ENCODE results near the gene ASB16. TPM values are rescaled to one million over a fixed set of nuclear protein-coding genes. Genes with fewer than 3 reads are reported as not detected.
A peak's percentile ranks its signal among the peaks of the same experiment; 100 is the strongest.

The ASB16 gene
- total and polyA plus RNA-seq, 10 of the 15 experiments (the other 5 are each of a cell fraction or from before 2014, with no cell fraction given) = 0.07 to 1.1 (median 0.44) TPM; not detected in 5

DNA sequence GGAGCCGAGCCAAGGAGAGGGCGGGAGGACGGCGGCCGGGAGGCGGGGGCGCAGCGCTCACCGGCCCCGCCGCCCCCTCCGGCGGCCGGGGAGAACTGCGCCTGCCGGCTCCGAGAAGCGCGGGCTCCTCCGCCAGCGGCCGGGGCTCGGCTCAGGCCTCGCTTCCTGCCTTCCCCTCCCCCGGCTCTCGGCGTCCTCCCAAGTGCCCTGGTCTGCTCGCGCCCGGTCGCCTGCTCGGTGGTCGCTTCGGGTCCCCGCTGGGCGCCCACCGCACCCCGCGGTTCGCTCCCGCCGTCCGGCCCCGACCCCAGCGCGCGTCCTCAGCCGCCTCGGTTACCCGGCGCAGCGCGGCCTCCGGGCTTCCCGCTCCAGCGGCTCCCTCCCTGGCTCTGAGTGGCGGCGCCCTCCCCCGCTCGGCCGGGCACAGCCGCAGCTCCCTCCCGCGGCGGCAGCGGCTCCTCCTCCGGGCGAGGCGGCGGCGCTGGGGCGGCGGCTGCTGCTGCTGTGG, 48.7 kb downstream of the ASB16 start (continued):
- no peak for TF ChIP-seq ATF7 (IDR thresholded peaks at IDR 0.05; ENCODE audit: low read depth)
- TF ChIP-seq ESRRA (IDR thresholded peaks at IDR 0.05; ENCODE audit: low read length) = no peak
- peak; percentile 42; the same call in 1 of the 2 replicates for TF ChIP-seq STAT1 (conservative IDR thresholded peaks at IDR 0.05)
- TF ChIP-seq SMARCA5 (IDR thresholded peaks at IDR 0.05) = peak; percentile 90
- peak; percentile 85 for TF ChIP-seq IKZF1 (conservative IDR thresholded peaks at IDR 0.05)
- no peak for TF ChIP-seq POLR2AphosphoS2 (IDR thresholded peaks at IDR 0.05; ENCODE audit: low read depth, low read length)
- no peak for TF ChIP-seq RBBP5 (conservative IDR thresholded peaks at IDR 0.05)
- TF ChIP-seq MTA3 (IDR thresholded peaks at IDR 0.05; ENCODE audit: borderline replicate concordance, low read length) = no peak
- TF ChIP-seq PAX5 (IDR thresholded peaks at IDR 0.05; ENCODE audit: borderline replicate concordance, low read depth, low read length) = no peak
- no peak for TF ChIP-seq ZZZ3 (IDR thresholded peaks at IDR 0.05; ENCODE audit: control insufficient read depth, insufficient read length, low read depth)
- no peak for TF ChIP-seq STAT3 (IDR thresholded peaks at IDR 0.05; ENCODE audit: low read depth, low read length)
- no peak for TF ChIP-seq PAX8 (IDR thresholded peaks at IDR 0.05)
- TF ChIP-seq EP300 (IDR thresholded peaks at IDR 0.05; ENCODE audit: borderline replicate concordance in 1 of 2, control insufficient read depth in 1 of 2, low read depth in 2 of 2, low read length in 2 of 2) = no peak
- 0 out of 2 replicates have a peak, but pooled peaks have one; percentile 10 for TF ChIP-seq SPI1 (IDR thresholded peaks at IDR 0.05; ENCODE audit: borderline replicate concordance, insufficient read depth, low read depth, low read length)
- TF ChIP-seq MTA2 (IDR thresholded peaks at IDR 0.05; ENCODE audit: low read depth) = no peak
- TF ChIP-seq HDAC6 (IDR thresholded peaks at IDR 0.05; ENCODE audit: unreplicated experiment) = no peak
- no peak for TF ChIP-seq NR2C2 (IDR thresholded peaks at IDR 0.05; ENCODE audit: borderline replicate concordance, control insufficient read depth, insufficient read length, low read depth)
- TF ChIP-seq JUND (IDR thresholded peaks at IDR 0.05; ENCODE audit: low read depth, low read length) = no peak
- TF ChIP-seq KDM1A (IDR thresholded peaks at IDR 0.05; ENCODE audit: borderline replicate concordance) = no peak
- no peak for TF ChIP-seq EED (IDR thresholded peaks at IDR 0.05; ENCODE audit: low read depth)
- no peak for TF ChIP-seq SUZ12 (IDR thresholded peaks at IDR 0.05; ENCODE audit: unreplicated experiment)
- TF ChIP-seq, protein P1, sequence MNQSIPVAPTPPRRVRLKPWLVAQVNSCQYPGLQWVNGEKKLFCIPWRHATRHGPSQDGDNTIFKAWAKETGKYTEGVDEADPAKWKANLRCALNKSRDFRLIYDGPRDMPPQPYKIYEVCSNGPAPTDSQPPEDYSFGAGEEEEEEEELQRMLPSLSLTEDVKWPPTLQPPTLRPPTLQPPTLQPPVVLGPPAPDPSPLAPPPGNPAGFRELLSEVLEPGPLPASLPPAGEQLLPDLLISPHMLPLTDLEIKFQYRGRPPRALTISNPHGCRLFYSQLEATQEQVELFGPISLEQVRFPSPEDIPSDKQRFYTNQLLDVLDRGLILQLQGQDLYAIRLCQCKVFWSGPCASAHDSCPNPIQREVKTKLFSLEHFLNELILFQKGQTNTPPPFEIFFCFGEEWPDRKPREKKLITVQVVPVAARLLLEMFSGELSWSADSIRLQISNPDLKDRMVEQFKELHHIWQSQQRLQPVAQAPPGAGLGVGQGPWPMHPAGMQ (IDR thresholded peaks at IDR 0.05; ENCODE audit: borderline replicate concordance) = no peak
- no peak for TF ChIP-seq FOXK2 (IDR thresholded peaks at IDR 0.05)
- no peak for TF ChIP-seq SRF (IDR thresholded peaks at IDR 0.05; ENCODE audit: low read depth in 2 of 2, low read length in 2 of 2)
- TF ChIP-seq RB1 (IDR thresholded peaks at IDR 0.05; ENCODE audit: borderline replicate concordance) = peak; percentile 90; the same call in 1 of the 2 replicates
- no peak; the same call in 1 of the 2 replicates for TF ChIP-seq HCFC1 (IDR thresholded peaks at IDR 0.05; ENCODE audit: low read length)
- no peak for TF ChIP-seq SMAD1 (IDR thresholded peaks at IDR 0.05; ENCODE audit: low read depth, partially characterized antibody)
- TF ChIP-seq, protein P2, sequence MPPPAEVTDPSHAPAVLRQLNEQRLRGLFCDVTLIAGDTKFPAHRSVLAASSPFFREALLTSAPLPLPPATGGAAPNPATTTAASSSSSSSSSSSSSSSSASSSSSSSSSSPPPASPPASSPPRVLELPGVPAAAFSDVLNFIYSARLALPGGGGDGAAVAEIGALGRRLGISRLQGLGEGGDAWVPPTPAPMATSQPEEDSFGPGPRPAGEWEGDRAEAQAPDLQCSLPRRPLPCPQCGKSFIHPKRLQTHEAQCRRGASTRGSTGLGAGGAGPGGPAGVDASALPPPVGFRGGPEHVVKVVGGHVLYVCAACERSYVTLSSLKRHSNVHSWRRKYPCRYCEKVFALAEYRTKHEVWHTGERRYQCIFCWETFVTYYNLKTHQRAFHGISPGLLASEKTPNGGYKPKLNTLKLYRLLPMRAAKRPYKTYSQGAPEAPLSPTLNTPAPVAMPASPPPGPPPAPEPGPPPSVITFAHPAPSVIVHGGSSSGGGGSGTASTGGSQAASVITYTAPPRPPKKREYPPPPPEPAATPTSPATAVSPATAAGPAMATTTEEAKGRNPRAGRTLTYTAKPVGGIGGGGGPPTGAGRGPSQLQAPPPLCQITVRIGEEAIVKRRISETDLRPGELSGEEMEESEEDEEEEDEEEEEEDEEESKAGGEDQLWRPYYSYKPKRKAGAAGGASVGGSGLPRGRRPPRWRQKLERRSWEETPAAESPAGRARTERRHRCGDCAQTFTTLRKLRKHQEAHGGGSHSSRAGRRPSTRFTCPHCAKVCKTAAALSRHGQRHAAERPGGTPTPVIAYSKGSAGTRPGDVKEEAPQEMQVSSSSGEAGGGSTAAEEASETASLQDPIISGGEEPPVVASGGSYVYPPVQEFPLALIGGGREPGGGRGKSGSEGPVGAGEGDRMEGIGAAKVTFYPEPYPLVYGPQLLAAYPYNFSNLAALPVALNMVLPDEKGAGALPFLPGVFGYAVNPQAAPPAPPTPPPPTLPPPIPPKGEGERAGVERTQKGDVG (CRISPR knock-in tag; IDR thresholded peaks at IDR 0.05) = no peak
